Panc1 (cell line): ENCODE data around the gene ROPN1L.

Experiments
- CTCF ChIP-seq: fragments of 450-650 bp; IDR thresholded peaks from 2 replicates; pipeline ENCODE4 v1.5.1; 2017; ENCODE audit warnings: mild to moderate bottlenecking
- POLR2AphosphoS5 ChIP-seq: IDR thresholded peaks from 2 replicates; pipeline ENCODE4 v1.6.1; 2012; ENCODE audit warnings: mild to moderate bottlenecking, low read depth, low read length, moderate library complexity

DNA sequence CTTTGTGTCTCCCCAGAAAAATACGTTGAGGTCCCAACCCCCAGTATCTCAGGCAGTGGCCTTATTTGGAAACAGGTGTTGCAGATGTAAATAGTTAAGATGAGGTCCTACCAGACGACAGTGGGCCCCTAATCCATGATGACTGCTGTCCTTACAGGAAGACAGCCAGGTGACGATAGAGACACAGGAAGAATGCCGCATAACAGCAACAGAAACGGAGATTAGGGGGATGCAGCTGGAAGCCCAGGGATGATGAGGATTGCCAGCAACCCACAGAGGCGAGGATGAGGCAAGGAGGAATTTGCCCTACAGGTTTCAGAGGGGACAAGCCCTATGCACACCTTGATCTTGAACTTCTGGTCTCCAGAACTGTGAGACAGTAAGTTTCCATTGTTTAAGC, 46.5 kb downstream of the ROPN1L start:
- TF ChIP-seq CTCF (no peak), POLR2AphosphoS5 (no peak)
